ENCODE results near the gene ATF7. TPM values are rescaled to one million over a fixed set of nuclear protein-coding genes. Genes with fewer than 3 reads are reported as not detected.

Gene ATF7
- total RNA-seq, 1 experiment from 2014 or later = 44.3 TPM

DNA sequence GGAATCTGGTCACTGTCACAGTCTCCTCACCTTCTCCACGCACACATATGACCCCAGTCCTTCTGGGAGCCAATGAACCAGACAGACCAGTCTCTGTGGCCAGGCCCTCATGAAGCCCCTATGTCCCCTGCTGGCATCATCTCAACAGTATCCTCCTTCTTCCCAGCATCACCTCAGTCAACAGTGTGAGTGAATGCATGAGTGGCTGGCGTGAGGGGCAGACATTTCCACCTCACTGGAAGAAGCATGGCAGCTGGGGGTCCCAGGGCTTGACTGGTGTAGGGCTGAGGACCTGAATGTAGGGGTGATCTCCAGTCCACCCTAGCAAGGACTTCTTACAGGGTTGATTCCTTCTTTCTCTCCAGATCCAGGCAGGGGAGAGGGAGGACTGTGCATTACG is 128.7 kb downstream of the ATF7 start:
- Histone ChIP-seq H3K27ac (ENCODE audit: low read depth, low read length, poor library complexity, severe bottlenecking) (no peak overlapping the region), H3K36me3 (ENCODE audit: insufficient read depth, low read length, poor library complexity, severe bottlenecking) (no peaks in the 10 kb centered on the region), H3K4me3 (ENCODE audit: low read depth, low read length, poor library complexity, severe bottlenecking) (no peak overlapping the region), H3K27me3 (replicated peaks; ENCODE audit: insufficient read depth, low read depth, low read length, poor library complexity) (no peaks in the 10 kb centered on the region), H3K9me3 (ENCODE audit: low read depth, low read length, poor library complexity, severe bottlenecking) (no peaks in the 10 kb centered on the region), H3K4me1 (ENCODE audit: insufficient read depth, low read length, poor library complexity, severe bottlenecking) (peaks cover 33% of the 10 kb centered on the region)
- DNase-seq (ENCODE audit: low spot score) = no peak
- intact Hi-C loops (cut with micrococcal nuclease; ENCODE audit: unreplicated experiment) = no loop called here
- TF ChIP-seq, protein P1, sequence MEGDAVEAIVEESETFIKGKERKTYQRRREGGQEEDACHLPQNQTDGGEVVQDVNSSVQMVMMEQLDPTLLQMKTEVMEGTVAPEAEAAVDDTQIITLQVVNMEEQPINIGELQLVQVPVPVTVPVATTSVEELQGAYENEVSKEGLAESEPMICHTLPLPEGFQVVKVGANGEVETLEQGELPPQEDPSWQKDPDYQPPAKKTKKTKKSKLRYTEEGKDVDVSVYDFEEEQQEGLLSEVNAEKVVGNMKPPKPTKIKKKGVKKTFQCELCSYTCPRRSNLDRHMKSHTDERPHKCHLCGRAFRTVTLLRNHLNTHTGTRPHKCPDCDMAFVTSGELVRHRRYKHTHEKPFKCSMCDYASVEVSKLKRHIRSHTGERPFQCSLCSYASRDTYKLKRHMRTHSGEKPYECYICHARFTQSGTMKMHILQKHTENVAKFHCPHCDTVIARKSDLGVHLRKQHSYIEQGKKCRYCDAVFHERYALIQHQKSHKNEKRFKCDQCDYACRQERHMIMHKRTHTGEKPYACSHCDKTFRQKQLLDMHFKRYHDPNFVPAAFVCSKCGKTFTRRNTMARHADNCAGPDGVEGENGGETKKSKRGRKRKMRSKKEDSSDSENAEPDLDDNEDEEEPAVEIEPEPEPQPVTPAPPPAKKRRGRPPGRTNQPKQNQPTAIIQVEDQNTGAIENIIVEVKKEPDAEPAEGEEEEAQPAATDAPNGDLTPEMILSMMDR (conservative IDR thresholded peaks at IDR 0.05; ENCODE audit: low read depth, low read length) = no peak
- no peak for TF ChIP-seq EZH2 (IDR thresholded peaks at IDR 0.05; ENCODE audit: borderline replicate concordance, low read depth, low read length, poor library complexity, severe bottlenecking)
- ChIA-PET POLR2A (ENCODE audit: low non-redundant PET) (interaction anchor here (0.7 kb wide), 1 partner anchor 128 kb away, joined by 3 read pairs; the partner anchor contains the start of gene ATF7), CTCF (no interaction called here)
- no TSS peak for BruUV-seq (replicated peaks)

DNA sequence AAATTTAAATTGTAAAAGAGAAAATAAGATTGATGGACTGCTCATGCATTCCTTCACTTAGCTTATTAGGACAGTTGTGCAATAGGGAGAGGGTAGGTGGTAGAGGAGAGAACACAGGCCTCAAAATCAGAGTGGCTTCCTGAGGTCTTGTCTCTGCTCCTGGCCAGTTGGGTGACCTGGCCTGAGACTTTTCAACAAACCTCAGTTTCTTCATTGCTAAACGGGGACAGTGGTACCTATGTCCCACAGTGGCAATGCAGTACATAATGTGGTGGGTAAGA is 129.5 kb downstream of the ATF7 start:
- ChIA-PET POLR2A (ENCODE audit: low non-redundant PET) (no interaction called here), CTCF (no interaction called here)
- DNase-seq (ENCODE audit: low spot score) = no peak
- TF ChIP-seq, protein P1 (conservative IDR thresholded peaks at IDR 0.05; ENCODE audit: low read depth, low read length) = no peak
- TF ChIP-seq EZH2 (IDR thresholded peaks at IDR 0.05; ENCODE audit: borderline replicate concordance, low read depth, low read length, poor library complexity, severe bottlenecking) = no peak
- intact Hi-C loops (cut with micrococcal nuclease; ENCODE audit: unreplicated experiment) = no loop called here
- no peaks in the 10 kb centered on the region for H3K27me3 ChIP-seq (replicated peaks; ENCODE audit: insufficient read depth, low read depth, low read length, poor library complexity)
- no peaks in the 10 kb centered on the region for H3K36me3 ChIP-seq (ENCODE audit: insufficient read depth, low read length, poor library complexity, severe bottlenecking)
- peaks cover 31% of the 10 kb centered on the region for H3K4me1 ChIP-seq (ENCODE audit: insufficient read depth, low read length, poor library complexity, severe bottlenecking)
- H3K27ac ChIP-seq (ENCODE audit: low read depth, low read length, poor library complexity, severe bottlenecking) = peak overlapping the region; percentile 21
- BruUV-seq (replicated peaks) = no TSS peak
- H3K4me3 ChIP-seq (ENCODE audit: low read depth, low read length, poor library complexity, severe bottlenecking) = no peak overlapping the region
- no peaks in the 10 kb centered on the region for H3K9me3 ChIP-seq (ENCODE audit: low read depth, low read length, poor library complexity, severe bottlenecking)

GRCh38 chr12:53495903-53496751 is 130.1 kb downstream of the ATF7 start:
- intact Hi-C loops (cut with micrococcal nuclease; ENCODE audit: unreplicated experiment) = no loop called here
- H3K36me3 ChIP-seq (ENCODE audit: insufficient read depth, low read length, poor library complexity, severe bottlenecking) = no peaks in the 10 kb centered on the region
- ChIA-PET CTCF (interaction anchor here (0.6 kb wide), 1 partner anchor 142 kb away, joined by 3 read pairs; no protein-coding TSS in a partner anchor), POLR2A (ENCODE audit: low non-redundant PET) (no interaction called here)
- peaks cover 31% of the 10 kb centered on the region for H3K4me1 ChIP-seq (ENCODE audit: insufficient read depth, low read length, poor library complexity, severe bottlenecking)
- H3K9me3 ChIP-seq (ENCODE audit: low read depth, low read length, poor library complexity, severe bottlenecking) = no peaks in the 10 kb centered on the region
- no TSS peak for BruUV-seq (replicated peaks)
- no peaks in the 10 kb centered on the region for H3K27me3 ChIP-seq (replicated peaks; ENCODE audit: insufficient read depth, low read depth, low read length, poor library complexity)
- DNase-seq (ENCODE audit: low spot score) = no peak
- no peak overlapping the region for H3K4me3 ChIP-seq (ENCODE audit: low read depth, low read length, poor library complexity, severe bottlenecking)
- TF ChIP-seq, protein P1 (conservative IDR thresholded peaks at IDR 0.05; ENCODE audit: low read depth, low read length) = no peak
- no peak for TF ChIP-seq EZH2 (IDR thresholded peaks at IDR 0.05; ENCODE audit: borderline replicate concordance, low read depth, low read length, poor library complexity, severe bottlenecking)
- peak overlapping the region; percentile 21 for H3K27ac ChIP-seq (ENCODE audit: low read depth, low read length, poor library complexity, severe bottlenecking)
